K562 (cell line): ENCODE measurements around the gene NOL4L. TPM values are rescaled to one million over a fixed set of nuclear protein-coding genes. Genes with fewer than 3 reads are reported as not detected.

Experiments used
- ATAC-seq: fragments of 200-7000 bp; cut with Tn5 transposase; 3 replicates; pipeline ENCODE4 v1.9.1; 2020; ENCODE audit warnings: moderate library complexity
- BruUV-seq: library from RNA; stranded (reverse); fragments of 400-500 nt; replicated peaks from 2 replicates; lab custom pipeline; 2021; lab: Mats Ljungman, UMichigan
- CTCF ChIA-PET: fragments of 300-600 bp; formaldehyde crosslinking; extraction: SDS; loops from one replicate; lab custom pipeline; 2021; ENCODE audit warnings: low intra/inter-chr PET ratio; lab: Yijun Ruan, JAX
- POLR2A ChIA-PET: fragments of 300-600, 350-650 bp; sonication (Branson Sonifier 250); formaldehyde crosslinking; extraction: SDS; loops from one replicate; lab custom pipeline; 2021; ENCODE audit warnings: antibody characterized with exemption, inconsistent platforms; lab: Yijun Ruan, JAX
- DNase-seq, 4 experiments: peaks; one replicate each; pipeline versions ENCODE4 v3.0.0 to v3.0.0-alpha.2; 2011 to 2018; ENCODE audit warnings: low spot score in 3 of 4, mixed read lengths in 3 of 4; ENCODE audit errors: extremely low read depth in 1 of 4
- FAIRE-seq: peaks from 2 replicates; lab custom pipeline; 2011; peaks lifted over from hg19 to GRCh38; lab: Jason Lieb, UNC
- H2AFZ ChIP-seq: 2 replicates; pipeline ENCODE4 v1.6.0; 2011; ENCODE audit warnings: low read depth, low read length, control low read depth, inconsistent platforms
- H3K27ac ChIP-seq: fragments of 200-600 bp; 3 replicates; pipeline ENCODE4 v1.8.0; 2011; ENCODE audit warnings: low read depth, mild to moderate bottlenecking, control low read depth, inconsistent platforms, low read length, moderate library complexity, mixed read lengths; ENCODE audit errors: extremely low read depth
- H3K27me3 ChIP-seq, 2 experiments: fragments of 300-600 bp in 1 of 2; 2 replicates in 1 of 2; 3 replicates in 1 of 2; pipeline versions ENCODE4 v1.6.0 to v1.8.0; 2011; ENCODE audit warnings: inconsistent platforms in 2 of 2, low read length in 2 of 2, mild to moderate bottlenecking in 1 of 2, mixed read lengths in 1 of 2, moderate library complexity in 1 of 2; ENCODE audit not compliant: control insufficient read depth in 2 of 2, insufficient read depth in 2 of 2
- H3K36me3 ChIP-seq: fragments of 300-600 bp; 3 replicates; pipeline ENCODE4 v1.8.0; 2011; ENCODE audit warnings: mild to moderate bottlenecking, low read length, inconsistent platforms; ENCODE audit not compliant: control insufficient read depth, insufficient read depth
- H3K4me1 ChIP-seq, 2 experiments: fragments of 200-600 bp in 1 of 2; replicated peaks in 1 of 2; 2 replicates in 1 of 2; 3 replicates in 1 of 2; pipeline versions ENCODE4 v1.5.1 to v1.8.0; 2011; ENCODE audit warnings: inconsistent platforms in 2 of 2, low read length in 2 of 2, mild to moderate bottlenecking in 1 of 2, mixed read lengths in 1 of 2, moderate library complexity in 1 of 2; ENCODE audit not compliant: control insufficient read depth in 2 of 2, insufficient read depth in 2 of 2
- H3K4me2 ChIP-seq: 2 replicates; pipeline ENCODE4 v1.6.1; 2011; ENCODE audit warnings: low read length, control low read depth, inconsistent platforms, mixed read lengths; ENCODE audit not compliant: insufficient read depth
- H3K4me3 ChIP-seq: fragments of 200-600 bp; sonication (generic), shearing (Covaris generic); 2 replicates; pipeline ENCODE4 v1.5.1; 2016; ENCODE audit warnings: control low read depth, inconsistent platforms
- H3K79me2 ChIP-seq: fragments of 200-600 bp; 3 replicates; pipeline ENCODE4 v1.8.0; 2011; ENCODE audit warnings: low read length, inconsistent platforms; ENCODE audit not compliant: control insufficient read depth, insufficient read depth
- H3K9ac ChIP-seq, 2 experiments: 2 replicates each; pipeline versions ENCODE4 v1.6.0 to v1.6.1; 2011; ENCODE audit warnings: low read depth in 2 of 2, low read length in 2 of 2, control low read depth in 1 of 2, inconsistent platforms in 1 of 2, mild to moderate bottlenecking in 1 of 2, mixed read lengths in 1 of 2; ENCODE audit not compliant: insufficient read depth in 1 of 2
- H3K9me1 ChIP-seq: one replicate; pipeline ENCODE4 v1.6.0; 2011; ENCODE audit warnings: inconsistent platforms, mild to moderate bottlenecking, low read length, moderate library complexity; ENCODE audit not compliant: control insufficient read depth, insufficient read depth
- H3K9me3 ChIP-seq: replicated peaks from 2 replicates; pipeline ENCODE4 v1.5.1; 2011; ENCODE audit warnings: low read depth, low read length, inconsistent platforms; ENCODE audit not compliant: control insufficient read depth, insufficient read depth
- H4K20me1 ChIP-seq: replicated peaks from 2 replicates; pipeline ENCODE4 v1.6.1; 2011; ENCODE audit warnings: low read length, inconsistent platforms, mixed read lengths; ENCODE audit not compliant: control insufficient read depth, insufficient read depth
- ARHGAP35 ChIP-seq: fragments of 450-650 bp; IDR thresholded peaks from 2 replicates; pipeline ENCODE4 v1.6.1; 2018; ENCODE audit not compliant: partially characterized antibody
- BCOR ChIP-seq: fragments of 450-650 bp; IDR thresholded peaks from 2 replicates; pipeline ENCODE4 v1.6.1; 2016
- CC2D1A ChIP-seq: fragments of 450-650 bp; IDR thresholded peaks from 2 replicates; pipeline ENCODE4 v1.6.1; 2017; ENCODE audit warnings: mild to moderate bottlenecking
- GATA2 ChIP-seq: sonication (generic); formaldehyde crosslinking; IDR thresholded peaks from 2 replicates; pipeline ENCODE4 v1.4.0; 2020; ENCODE audit warnings: mild to moderate bottlenecking, missing genetic modification reagents
- NFATC3 ChIP-seq: fragments of 450-650 bp; IDR thresholded peaks from 2 replicates; pipeline ENCODE4 v1.6.1; 2017; ENCODE audit warnings: mild to moderate bottlenecking
- POLR2A ChIP-seq: fragments of 450-650 bp; conservative IDR thresholded peaks from 2 replicates; pipeline ENCODE4 v1.6.1; 2016
- PTBP1 ChIP-seq: fragments of 200-400 bp; formaldehyde crosslinking; IDR thresholded peaks from 2 replicates; pipeline ENCODE4 v1.6.1; 2017; ENCODE audit warnings: low read depth, low read length
- SUPT5H ChIP-seq: fragments of 450-650 bp; IDR thresholded peaks from 2 replicates; pipeline ENCODE4 v1.6.1; 2016
- THRB ChIP-seq: fragments of 450-650 bp; formaldehyde crosslinking; conservative IDR thresholded peaks from 2 replicates; pipeline ENCODE4 v1.4.0; 2022; ENCODE audit warnings: mild to moderate bottlenecking, missing genetic modification characterization
- ZBTB43 ChIP-seq: sonication (generic); formaldehyde crosslinking; IDR thresholded peaks from 2 replicates; pipeline ENCODE4 v1.8.0; 2023; ENCODE audit warnings: mild to moderate bottlenecking, missing genetic modification reagents
- ZNF592 ChIP-seq: fragments of 450-650 bp; IDR thresholded peaks from 2 replicates; pipeline ENCODE4 v1.6.1; 2017; ENCODE audit warnings: antibody characterized with exemption, mild to moderate bottlenecking
- WGBS: fragments of 100-300 bp; shearing (Covaris generic); methylation state at CpG from one replicate; pipeline ENCODE4 v1.1.6; 2016; ENCODE audit warnings: low coverage, mixed read lengths; ENCODE audit not compliant: insufficient coverage; ENCODE audit errors: missing lambda C conversion rate; 5-methylcytosine and 5-hydroxymethylcytosine counted together
- in situ Hi-C: fragments of 300-500 bp; cut with MboI; formaldehyde crosslinking; loops from 4 replicates; pipeline ENCODE4 v1.15.0; 2018; ENCODE audit warnings: inconsistent platforms, mixed read lengths
- intact Hi-C: fragments of 100-400 bp; cut with micrococcal nuclease; formaldehyde crosslinking; loops from 2 replicates; pipeline ENCODE4 v1.14.2; 2022
- polyA plus RNA-seq, 8 experiments: library from polyadenylated mRNA; depleted of rRNA in 4 of 8; stranded (reverse) in 5 of 8; unstranded in 3 of 8; fragments of >200 nt; fragmentation: Nextera tagmentation in 2 of 8; fragmentation: Illumina TruSeq in 1 of 8; extraction: Ambion mirVana in 2 of 8; extraction: Trizol in 1 of 8; gene quantifications; 2 replicates each; pipeline versions ENCODE4 v1.2.1 to v1.2.3, GENCODE V29; 2011 to 2014; ENCODE audit warnings: inconsistent platforms in 1 of 8, missing spikeins in 1 of 8
- total RNA-seq, 7 experiments: library from RNA; depleted of rRNA in 6 of 7; stranded (reverse); fragments of >200 nt in 6 of 7; fragmentation: Illumina TruSeq in 2 of 7; extraction: Trizol in 2 of 7; gene quantifications; 2 replicates each; pipeline versions ENCODE4 v1.2.1 to v1.2.3, GENCODE V29; 2011 to 2021; ENCODE audit warnings: low replicate concordance in 1 of 7
- TF ChIP-seq, protein P1 (sequence below): fragments of 450-650 bp; formaldehyde crosslinking; IDR thresholded peaks from 2 replicates; pipeline ENCODE4 v1.4.0; 2022; ENCODE audit warnings: missing genetic modification characterization
- TF ChIP-seq, protein P2 (sequence below): fragments of 450-650 bp; IDR thresholded peaks from 2 replicates; pipeline ENCODE4 v1.6.1; 2016; ENCODE audit warnings: borderline replicate concordance

NOL4L gene
- total and polyA plus RNA-seq, 9 of the 15 experiments (the other 6 are each of a cell fraction or from before 2014, with no cell fraction given), result 5.1 to 36.2 (median 13.6) TPM

DNA sequence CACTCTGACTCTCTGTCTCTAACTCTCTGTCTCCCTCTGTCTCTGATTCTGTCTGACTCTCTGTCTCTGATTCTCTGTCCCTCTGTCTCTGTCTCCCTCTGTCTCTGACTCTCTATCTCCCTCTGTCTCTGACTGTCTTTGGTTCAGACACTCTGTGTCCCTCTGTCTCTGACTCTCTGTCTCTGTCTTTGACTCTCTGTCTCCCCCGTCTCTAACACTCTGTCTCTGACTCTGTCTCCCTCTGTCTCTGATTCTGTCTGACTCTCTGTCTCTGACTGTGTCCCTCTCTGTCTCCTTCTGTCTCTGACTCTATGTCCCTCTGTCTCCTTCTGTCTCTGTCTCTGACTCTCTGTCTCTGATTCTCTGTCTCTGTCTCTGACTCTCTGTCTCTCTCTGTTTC lies 21.7 kb upstream of the NOL4L start:
- no peak overlapping the region for H2AFZ ChIP-seq
- no peaks in the 10 kb centered on the region for H3K9me3 ChIP-seq
- POLR2A ChIA-PET, result interaction anchor here (1.1 kb wide), 1 partner anchor 25 kb away, joined by 3 read pairs; no protein-coding TSS in a partner anchor
- H3K27me3 ChIP-seq, result no peaks in the 10 kb centered on the region
- DNase-seq (no peak), ATAC-seq (no peak), FAIRE-seq (peak; percentile 35)
- peaks cover 17 to 64% of the 10 kb centered on the region in 2 experiments; a peak in 4 of 5 replicates for H3K4me1 ChIP-seq
- H3K27ac ChIP-seq, result no peak overlapping the region
- H3K9me1 ChIP-seq, result peaks cover 8% of the 10 kb centered on the region
- CTCF ChIA-PET, result no interaction called here
- intact Hi-C loops, result no loop called here
- H3K79me2 ChIP-seq, result peaks cover 12% of the 10 kb centered on the region
- no peak overlapping the region; a peak in 1 of 4 replicates for H3K9ac ChIP-seq
- no peak overlapping the region for H3K4me2 ChIP-seq
- in situ Hi-C loops, result no loop called here
- WGBS, result 60% methylated on average over 1 of the region's 1 CpG
- H4K20me1 ChIP-seq, result peaks cover 19% of the 10 kb centered on the region; the same call in 1 of the 2 replicates
- H3K4me3 ChIP-seq, result no peak overlapping the region
- peaks cover 20% of the 10 kb centered on the region; the same call in 2 of the 3 replicates for H3K36me3 ChIP-seq
- no TSS peak for BruUV-seq
- TF ChIP-seq ARHGAP35, result peak; percentile 22
- TF ChIP-seq NFATC3, result 0 out of 2 replicates have a peak, but pooled peaks have one; percentile 8
- no peak for TF ChIP-seq ZBTB43
- peak; percentile 38 for TF ChIP-seq BCOR
- TF ChIP-seq CC2D1A, result peak; percentile 18; the same call in 1 of the 2 replicates
- TF ChIP-seq ZNF592, result 0 out of 2 replicates have a peak, but pooled peaks have one; percentile 34
- TF ChIP-seq, protein P1, sequence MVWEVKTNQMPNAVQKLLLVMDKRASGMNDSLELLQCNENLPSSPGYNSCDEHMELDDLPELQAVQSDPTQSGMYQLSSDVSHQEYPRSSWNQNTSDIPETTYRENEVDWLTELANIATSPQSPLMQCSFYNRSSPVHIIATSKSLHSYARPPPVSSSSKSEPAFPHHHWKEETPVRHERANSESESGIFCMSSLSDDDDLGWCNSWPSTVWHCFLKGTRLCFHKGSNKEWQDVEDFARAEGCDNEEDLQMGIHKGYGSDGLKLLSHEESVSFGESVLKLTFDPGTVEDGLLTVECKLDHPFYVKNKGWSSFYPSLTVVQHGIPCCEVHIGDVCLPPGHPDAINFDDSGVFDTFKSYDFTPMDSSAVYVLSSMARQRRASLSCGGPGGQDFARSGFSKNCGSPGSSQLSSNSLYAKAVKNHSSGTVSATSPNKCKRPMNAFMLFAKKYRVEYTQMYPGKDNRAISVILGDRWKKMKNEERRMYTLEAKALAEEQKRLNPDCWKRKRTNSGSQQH (CRISPR knock-in tag), result peak; percentile 33; the same call in 1 of the 2 replicates
- 0 out of 2 replicates have a peak, but pooled peaks have one; percentile 4 for TF ChIP-seq THRB
- TF ChIP-seq, protein P2, sequence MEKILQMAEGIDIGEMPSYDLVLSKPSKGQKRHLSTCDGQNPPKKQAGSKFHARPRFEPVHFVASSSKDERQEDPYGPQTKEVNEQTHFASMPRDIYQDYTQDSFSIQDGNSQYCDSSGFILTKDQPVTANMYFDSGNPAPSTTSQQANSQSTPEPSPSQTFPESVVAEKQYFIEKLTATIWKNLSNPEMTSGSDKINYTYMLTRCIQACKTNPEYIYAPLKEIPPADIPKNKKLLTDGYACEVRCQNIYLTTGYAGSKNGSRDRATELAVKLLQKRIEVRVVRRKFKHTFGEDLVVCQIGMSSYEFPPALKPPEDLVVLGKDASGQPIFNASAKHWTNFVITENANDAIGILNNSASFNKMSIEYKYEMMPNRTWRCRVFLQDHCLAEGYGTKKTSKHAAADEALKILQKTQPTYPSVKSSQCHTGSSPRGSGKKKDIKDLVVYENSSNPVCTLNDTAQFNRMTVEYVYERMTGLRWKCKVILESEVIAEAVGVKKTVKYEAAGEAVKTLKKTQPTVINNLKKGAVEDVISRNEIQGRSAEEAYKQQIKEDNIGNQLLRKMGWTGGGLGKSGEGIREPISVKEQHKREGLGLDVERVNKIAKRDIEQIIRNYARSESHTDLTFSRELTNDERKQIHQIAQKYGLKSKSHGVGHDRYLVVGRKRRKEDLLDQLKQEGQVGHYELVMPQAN, result peak; percentile 32; the same call in 1 of the 2 replicates
- TF ChIP-seq POLR2A, result peak; percentile 43; the same call in 1 of the 2 replicates
- peak; percentile 60; the same call in 1 of the 2 replicates for TF ChIP-seq SUPT5H
- no peak for TF ChIP-seq GATA2
- no peak for TF ChIP-seq PTBP1
